Activated CD8-positive, alpha-beta memory T cell treated with anti-CD3 and anti-CD28 coated beads for 4 hours (primary cell): ENCODE measurements around the gene LMTK2.

Experiments
- DNase-seq, 2 donors: peaks; one replicate each; pipeline ENCODE4 v3.0.0-alpha.2; 2020; ENCODE audit warnings: low read depth in 2 of 2

The LMTK2 gene

GRCh38 chr7:98203261-98203963 lies 96.8 kb downstream of the LMTK2 start:
- no peak for DNase-seq

- no peak for DNase-seq
Measured at GRCh38 chr7:98203964-98204605, 97.4 kb downstream of the LMTK2 start.

- no peak for DNase-seq
Measured at GRCh38 chr7:98204670-98205069, 98.0 kb downstream of the LMTK2 start.

GRCh38 chr7:98205162-98205845 lies 98.6 kb downstream of the LMTK2 start:
- DNase-seq = no peak

- DNase-seq = no peak
Measured at GRCh38 chr7:98206451-98207330, 100.0 kb downstream of the LMTK2 start.

- no peak for DNase-seq
Measured at GRCh38 chr7:98209166-98209920, 102.7 kb downstream of the LMTK2 start.

- DNase-seq = no peak
Measured at GRCh38 chr7:98210513-98211220, 104.0 kb downstream of the LMTK2 start.

- no peak for DNase-seq
Measured at GRCh38 chr7:98211221-98211675, 104.6 kb downstream of the LMTK2 start, which contains the start of gene BHLHA15. TSS of gene BHLHA15 (plus strand) at chr7:98211439. CDS start at chr7:98212310, 871 bp downstream.

GRCh38 chr7:98211676-98212531 lies 105.2 kb downstream of the LMTK2 start:
- DNase-seq = no peak

GRCh38 chr7:98212532-98213041 lies 105.9 kb downstream of the LMTK2 start:
- no peak for DNase-seq

- DNase-seq = no peak
Measured at GRCh38 chr7:98213296-98213887, 106.7 kb downstream of the LMTK2 start.

GRCh38 chr7:98213888-98214810 lies 107.5 kb downstream of the LMTK2 start:
- DNase-seq = no peak

- no peak for DNase-seq
Measured at GRCh38 chr7:98214811-98215321, 108.2 kb downstream of the LMTK2 start.

GRCh38 chr7:98215561-98216495 lies 109.2 kb downstream of the LMTK2 start:
- no peak for DNase-seq

- no peak for DNase-seq
Measured at GRCh38 chr7:98216941-98217622, 110.4 kb downstream of the LMTK2 start.
